IMR-90 (cell line): ENCODE measurements around the gene KATNB1. TPM values are rescaled to one million over a fixed set of nuclear protein-coding genes. Genes with fewer than 3 reads are reported as not detected.

ENCODE experiments used
- ATAC-seq: fragments of 200-7000 bp; cut with Tn5 transposase; 2 replicates; pipeline ENCODE4 v1.9.1; 2020; ENCODE audit warnings: low read depth, mild to moderate bottlenecking, moderate library complexity
- BruUV-seq: library from RNA; stranded (reverse); fragments of 400-500 nt; replicated peaks from 2 replicates; lab custom pipeline; 2021; lab: Mats Ljungman, UMichigan
- CTCF ChIA-PET: fragments of 300-600 bp; formaldehyde crosslinking; extraction: SDS; loops from one replicate; lab custom pipeline; 2021; ENCODE audit warnings: antibody characterized with exemption; lab: Yijun Ruan, JAX
- POLR2A ChIA-PET: fragments of 300-600 bp; sonication (Branson Sonifier 250); formaldehyde crosslinking; loops from one replicate; lab custom pipeline; 2022; ENCODE audit warnings: antibody characterized with exemption; ENCODE audit not compliant: unreplicated experiment; lab: Charles Lee
- DNase-seq: peaks from one replicate; pipeline ENCODE4 v3.0.0; 2013
- H2AFZ ChIP-seq: replicated peaks from 2 replicates; pipeline ENCODE3; 2013; ENCODE audit warnings: low read length, mild to moderate bottlenecking; ENCODE audit not compliant: poor library complexity
- H2AK5ac ChIP-seq: 2 replicates; pipeline ENCODE4 v1.6.1; 2013; ENCODE audit warnings: low read depth, low read length, inconsistent platforms
- H2AK9ac ChIP-seq: replicated peaks from 2 replicates; pipeline ENCODE3; 2013; ENCODE audit warnings: mild to moderate bottlenecking, low read depth, low read length, moderate library complexity; ENCODE audit not compliant: poor library complexity
- H2BK120ac ChIP-seq: 2 replicates; pipeline ENCODE4 v1.6.1; 2013; ENCODE audit warnings: low read depth, low read length, inconsistent platforms
- H2BK15ac ChIP-seq: 3 replicates; pipeline ENCODE4 v1.6.1; 2013; ENCODE audit warnings: low read depth, low read length, inconsistent platforms
- H2BK20ac ChIP-seq: 2 replicates; pipeline ENCODE4 v1.6.1; 2013; ENCODE audit warnings: low read depth, mild to moderate bottlenecking, inconsistent platforms, low read length, moderate library complexity
- H2BK5ac ChIP-seq: 2 replicates; pipeline ENCODE4 v1.6.1; 2013; ENCODE audit warnings: mild to moderate bottlenecking, low read depth, low read length, inconsistent platforms; ENCODE audit not compliant: poor library complexity, severe bottlenecking
- H3K14ac ChIP-seq: replicated peaks from 2 replicates; pipeline ENCODE4 v1.6.1; 2013; ENCODE audit warnings: low read depth, low read length, inconsistent platforms
- H3K18ac ChIP-seq: 2 replicates; pipeline ENCODE4 v1.6.1; 2013; ENCODE audit warnings: low read depth, low read length, control low read depth
- H3K23ac ChIP-seq: 2 replicates; pipeline ENCODE4 v1.6.1; 2013; ENCODE audit warnings: low read depth, low read length, inconsistent platforms
- H3K27ac ChIP-seq: 2 replicates; pipeline ENCODE4 v1.5.1; 2013; ENCODE audit warnings: mild to moderate bottlenecking, control low read depth, low read length; ENCODE audit not compliant: insufficient read depth
- H3K27me3 ChIP-seq: 2 replicates; pipeline ENCODE4 v1.6.1; 2013; ENCODE audit warnings: low read length; ENCODE audit not compliant: control insufficient read depth, insufficient read depth
- H3K36me3 ChIP-seq: 2 replicates; pipeline ENCODE4 v1.6.1; 2013; ENCODE audit warnings: low read length, mixed read lengths; ENCODE audit not compliant: control insufficient read depth, insufficient read depth
- H3K4ac ChIP-seq: 2 replicates; pipeline ENCODE4 v1.6.1; 2013; ENCODE audit warnings: low read depth, low read length, inconsistent platforms
- H3K4me1 ChIP-seq: 2 replicates; pipeline ENCODE4 v1.6.1; 2013; ENCODE audit warnings: low read length, mixed read lengths; ENCODE audit not compliant: control insufficient read depth, insufficient read depth
- H3K4me2 ChIP-seq: 2 replicates; pipeline ENCODE4 v1.6.1; 2013; ENCODE audit warnings: low read depth, mild to moderate bottlenecking, control low read depth, low read length, moderate library complexity
- H3K4me3 ChIP-seq: 2 replicates; pipeline ENCODE4 v1.5.1; 2013; ENCODE audit warnings: low read depth, mild to moderate bottlenecking, control low read depth, low read length, moderate library complexity; ENCODE audit not compliant: insufficient read depth
- H3K56ac ChIP-seq: 2 replicates; pipeline ENCODE4 v1.6.1; 2013; ENCODE audit warnings: low read length, inconsistent platforms; ENCODE audit not compliant: insufficient read depth; ENCODE audit errors: extremely low read depth
- H3K79me1 ChIP-seq, 2 experiments: 2 replicates each; pipeline ENCODE4 v1.6.1; 2013; ENCODE audit warnings: low read length in 2 of 2, inconsistent platforms in 1 of 2, low read depth in 1 of 2
- H3K9ac ChIP-seq: 2 replicates; pipeline ENCODE4 v1.6.1; 2013; ENCODE audit warnings: low read depth, low read length, control low read depth
- H3K9me1 ChIP-seq: 2 replicates; pipeline ENCODE4 v1.6.1; 2013; ENCODE audit warnings: low read length, inconsistent platforms; ENCODE audit not compliant: insufficient read depth
- H3K9me3 ChIP-seq: 2 replicates; pipeline ENCODE4 v1.6.1; 2013; ENCODE audit warnings: low read length; ENCODE audit not compliant: control insufficient read depth, insufficient read depth
- H4K20me1 ChIP-seq: 2 replicates; pipeline ENCODE4 v1.6.1; 2013; ENCODE audit warnings: low read length, inconsistent platforms; ENCODE audit not compliant: insufficient read depth
- H4K5ac ChIP-seq: 2 replicates; pipeline ENCODE4 v1.6.1; 2013; ENCODE audit warnings: mild to moderate bottlenecking, low read depth, low read length, control low read depth
- H4K8ac ChIP-seq, 2 experiments: 2 replicates each; pipeline ENCODE4 v1.6.1; 2013; ENCODE audit warnings: low read depth in 2 of 2, low read length in 2 of 2, control low read depth in 1 of 2, inconsistent platforms in 1 of 2
- H4K91ac ChIP-seq: 2 replicates; pipeline ENCODE4 v1.6.1; 2013; ENCODE audit warnings: low read depth, low read length, inconsistent platforms; ENCODE audit not compliant: insufficient read depth
- BHLHE40 ChIP-seq: fragments of 150-350 bp; IDR thresholded peaks from 2 replicates; pipeline ENCODE4 v1.6.1; 2016; ENCODE audit warnings: mild to moderate bottlenecking, low read depth, low read length
- MAFK ChIP-seq: IDR thresholded peaks from 2 replicates; pipeline ENCODE4 v1.6.1; 2012; ENCODE audit warnings: low read depth, low read length, improper control_type of control experiment
- RAD21 ChIP-seq: IDR thresholded peaks from 2 replicates; pipeline ENCODE4 v1.6.1; 2012; ENCODE audit warnings: low read length, improper control_type of control experiment
- RCOR1 ChIP-seq: IDR thresholded peaks from 2 replicates; pipeline ENCODE4 v1.6.1; 2012; ENCODE audit warnings: mild to moderate bottlenecking, low read length, improper control_type of control experiment; ENCODE audit not compliant: insufficient replicate concordance
- WGBS, 2 experiments: methylation state at CpG; one replicate each; pipeline versions ENCODE4 v1.1.5 to v1.1.7; 2013; ENCODE audit warnings: missing lambda C conversion rate in 2 of 2; ENCODE audit not compliant: insufficient read length in 1 of 2; ENCODE audit errors: extremely low coverage in 2 of 2; 5-methylcytosine and 5-hydroxymethylcytosine counted together
- dilution Hi-C: fragments of 300-500 bp; cut with HindIII; formaldehyde crosslinking; loops from one replicate; pipeline ENCODE4 v1.14.3; 2018; ENCODE audit warnings: low sequenced_read_pairs; ENCODE audit not compliant: unreplicated experiment
- in situ Hi-C: fragments of 300-500 bp; cut with MboI; formaldehyde crosslinking; loops from 3 replicates; pipeline ENCODE4 v1.14.3; 2019; ENCODE audit warnings: low sequenced_read_pairs, inconsistent platforms, mixed read lengths
- intact Hi-C: fragments of 100-400 bp; cut with micrococcal nuclease; formaldehyde crosslinking; loops from 2 replicates; pipeline ENCODE4 v1.10.0; 2022
- polyA plus RNA-seq, 3 experiments: library from polyadenylated mRNA; depleted of rRNA; stranded (reverse); fragments of >200 nt; gene quantifications; 2 replicates each; pipeline ENCODE4 v1.2.3, GENCODE V29; 2012; ENCODE audit warnings: low replicate concordance in 1 of 3
- total RNA-seq: library from RNA; depleted of rRNA; stranded (reverse); fragments of >200 nt; gene quantifications from 2 replicates; pipeline ENCODE4 v1.2.3, GENCODE V29; 2012
- TF ChIP-seq, protein P1 (sequence below): fragments of 150-350 bp; IDR thresholded peaks from 2 replicates; pipeline ENCODE4 v1.6.1; 2016; ENCODE audit warnings: low read depth, mild to moderate bottlenecking, low read length, moderate library complexity, borderline replicate concordance

The KATNB1 gene
- total and polyA plus RNA-seq, 2 of the 4 experiments (the other 2 are of a cell fraction): 10.9 to 23.5 TPM

DNA sequence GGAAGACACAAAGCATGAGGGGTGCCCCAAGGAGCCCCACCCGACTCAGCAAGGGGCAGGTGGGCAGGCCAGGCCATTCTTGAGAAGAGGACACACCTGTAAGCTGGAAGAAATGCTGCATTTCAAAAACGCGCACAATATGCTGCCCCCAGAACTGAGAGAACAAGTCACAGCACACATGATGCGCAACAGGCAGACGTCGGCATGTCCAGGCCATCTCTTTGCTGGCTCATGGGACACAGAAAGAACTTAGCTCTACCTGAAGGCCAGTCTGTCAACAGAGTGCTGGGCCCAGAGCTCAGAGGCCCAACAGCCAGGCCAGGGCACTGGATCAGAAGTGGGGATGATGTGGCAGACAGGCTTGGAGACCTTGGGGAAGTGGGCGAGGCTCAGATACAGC is 48.8 kb downstream of the KATNB1 start:
- H3K4ac ChIP-seq: no peak overlapping the region
- POLR2A ChIA-PET: no interaction called here
- dilution Hi-C loops: no loop called here
- H3K36me3 ChIP-seq: peaks cover 37% of the 10 kb centered on the region
- H2AFZ ChIP-seq: no peak overlapping the region
- H3K4me3 ChIP-seq: no peak overlapping the region
- no peak overlapping the region for H3K23ac ChIP-seq
- no TSS peak for BruUV-seq
- H3K18ac ChIP-seq: no peak overlapping the region
- no peaks in the 10 kb centered on the region for H3K27me3 ChIP-seq
- H2AK9ac ChIP-seq: no peak overlapping the region
- H2BK15ac ChIP-seq: no peak overlapping the region
- no peak for DNase-seq
- 100% methylated on average over 6 of the region's 7 CpGs; no CpG with 5 or more reads in 1 of the 2 experiments for WGBS, 2 experiments
- no peak overlapping the region for H3K4me2 ChIP-seq
- H4K91ac ChIP-seq: no peak overlapping the region
- H2BK20ac ChIP-seq: no peak overlapping the region
- H3K9ac ChIP-seq: no peak overlapping the region
- in situ Hi-C loops: no loop called here
- no peak overlapping the region for H4K8ac ChIP-seq
- H4K5ac ChIP-seq: no peak overlapping the region
- H3K4me1 ChIP-seq: peaks cover 6% of the 10 kb centered on the region; the same call in 1 of the 2 replicates
- TF ChIP-seq RAD21 (no peak), BHLHE40 (no peak), MAFK (no peak), RCOR1 (no peak)
- TF ChIP-seq, protein P1, sequence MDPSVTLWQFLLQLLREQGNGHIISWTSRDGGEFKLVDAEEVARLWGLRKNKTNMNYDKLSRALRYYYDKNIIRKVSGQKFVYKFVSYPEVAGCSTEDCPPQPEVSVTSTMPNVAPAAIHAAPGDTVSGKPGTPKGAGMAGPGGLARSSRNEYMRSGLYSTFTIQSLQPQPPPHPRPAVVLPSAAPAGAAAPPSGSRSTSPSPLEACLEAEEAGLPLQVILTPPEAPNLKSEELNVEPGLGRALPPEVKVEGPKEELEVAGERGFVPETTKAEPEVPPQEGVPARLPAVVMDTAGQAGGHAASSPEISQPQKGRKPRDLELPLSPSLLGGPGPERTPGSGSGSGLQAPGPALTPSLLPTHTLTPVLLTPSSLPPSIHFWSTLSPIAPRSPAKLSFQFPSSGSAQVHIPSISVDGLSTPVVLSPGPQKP: no peak
- no peaks in the 10 kb centered on the region for H3K9me3 ChIP-seq
- H4K20me1 ChIP-seq: peaks cover 19% of the 10 kb centered on the region; the same call in 1 of the 2 replicates
- H2BK120ac ChIP-seq: no peak overlapping the region
- H3K79me1 ChIP-seq: peaks cover 20 to 72% of the 10 kb centered on the region in 2 experiments
- H3K27ac ChIP-seq: no peak overlapping the region
- H2AK5ac ChIP-seq: no peak overlapping the region
- H3K14ac ChIP-seq: no peak overlapping the region
- H2BK5ac ChIP-seq: no peak overlapping the region
- H3K9me1 ChIP-seq: peaks cover 15% of the 10 kb centered on the region; the same call in 1 of the 2 replicates
- no peak for ATAC-seq
- intact Hi-C loops: no loop called here
- H3K56ac ChIP-seq: no peak overlapping the region
- CTCF ChIA-PET: no interaction called here
